Measurements from ENCODE around the gene IGHMBP2. TPM values are rescaled to one million over a fixed set of nuclear protein-coding genes. Genes with fewer than 3 reads are reported as not detected.

The IGHMBP2 gene
- total and polyA plus RNA-seq, 2 experiments from 2014 or later = 12.4 to 13.5 TPM

- Histone ChIP-seq H3K27me3 (no peaks in the 10 kb centered on the region), H3K36me3 (replicated peaks; ENCODE audit: insufficient read depth, low read depth) (no peaks in the 10 kb centered on the region), H3K4me3 (no peak overlapping the region), H2AFZ (no peak overlapping the region), H3K4me1 (ENCODE audit: insufficient read depth) (peaks cover 9% of the 10 kb centered on the region), H3K4me2 (no peak overlapping the region), H3K9me2 (replicated peaks; ENCODE audit: insufficient read depth) (no peaks in the 10 kb centered on the region), H4K20me1 (ENCODE audit: insufficient read depth, poor library complexity, severe bottlenecking) (no peaks in the 10 kb centered on the region), H3K9me3 (ENCODE audit: low read depth) (no peaks in the 10 kb centered on the region), H3K79me2 (no peaks in the 10 kb centered on the region), H3K27ac (peak overlapping the region; percentile 92)
- DNase-seq (ENCODE audit: low spot score) = no peak
- WGBS (ENCODE audit: low lambda C conversion rate, missing lambda C conversion rate) = 91% methylated on average over 16 of the region's 18 CpGs
- TF ChIP-seq EZH2 (IDR thresholded peaks at IDR 0.05; ENCODE audit: borderline replicate concordance) (no peak), CTCF (IDR thresholded peaks at IDR 0.05; ENCODE audit: poor library complexity) (no peak), EZH2phosphoT487 (IDR thresholded peaks at IDR 0.05; ENCODE audit: low read depth, severe bottlenecking, unreplicated experiment) (no peak)
Measured at GRCh38 chr11:68941324-68942094, 37.8 kb downstream of the IGHMBP2 start.

- no peak overlapping the region for H2AFZ ChIP-seq
Measured at GRCh38 chr11:68942095-68942620, 38.5 kb downstream of the IGHMBP2 start.

GRCh38 chr11:68942751-68943271, 39.1 kb downstream of the IGHMBP2 start:
- TF ChIP-seq EZH2 (IDR thresholded peaks at IDR 0.05; ENCODE audit: borderline replicate concordance) (no peak), CTCF (IDR thresholded peaks at IDR 0.05; ENCODE audit: poor library complexity) (no peak), EZH2phosphoT487 (IDR thresholded peaks at IDR 0.05; ENCODE audit: low read depth, severe bottlenecking, unreplicated experiment) (no peak)
- 81% methylated on average over 9 of the region's 9 CpGs for WGBS (ENCODE audit: low lambda C conversion rate, missing lambda C conversion rate)

More at GRCh38 chr11:68942095-68942620, 38.5 kb downstream of the IGHMBP2 start:
- Histone ChIP-seq H3K27ac (peak overlapping the region; percentile 92), H3K27me3 (no peaks in the 10 kb centered on the region), H4K20me1 (ENCODE audit: insufficient read depth, poor library complexity, severe bottlenecking) (no peaks in the 10 kb centered on the region), H3K79me2 (no peaks in the 10 kb centered on the region), H3K4me1 (ENCODE audit: insufficient read depth) (peaks cover 9% of the 10 kb centered on the region), H3K9me3 (ENCODE audit: low read depth) (no peaks in the 10 kb centered on the region), H3K4me3 (no peak overlapping the region), H3K36me3 (replicated peaks; ENCODE audit: insufficient read depth, low read depth) (no peaks in the 10 kb centered on the region), H3K9me2 (replicated peaks; ENCODE audit: insufficient read depth) (no peaks in the 10 kb centered on the region), H3K4me2 (no peak overlapping the region)
- 82% methylated on average over 11 of the region's 11 CpGs for whole genome bisulfite sequencing (ENCODE audit: low lambda C conversion rate, missing lambda C conversion rate)
- no peak for TF ChIP-seq EZH2 (IDR thresholded peaks at IDR 0.05; ENCODE audit: borderline replicate concordance)
- no peak for TF ChIP-seq EZH2phosphoT487 (IDR thresholded peaks at IDR 0.05; ENCODE audit: low read depth, severe bottlenecking, unreplicated experiment)
- TF ChIP-seq CTCF (IDR thresholded peaks at IDR 0.05; ENCODE audit: poor library complexity) = no peak
- no peak for DNase-seq (ENCODE audit: low spot score)

More at GRCh38 chr11:68942751-68943271, 39.1 kb downstream of the IGHMBP2 start:
- Histone ChIP-seq H3K36me3 (replicated peaks; ENCODE audit: insufficient read depth, low read depth) (no peaks in the 10 kb centered on the region), H3K4me2 (no peak overlapping the region), H3K27ac (peak overlapping the region; percentile 92), H3K79me2 (no peaks in the 10 kb centered on the region), H3K9me3 (ENCODE audit: low read depth) (no peaks in the 10 kb centered on the region), H3K9me2 (replicated peaks; ENCODE audit: insufficient read depth) (no peaks in the 10 kb centered on the region), H3K4me3 (no peak overlapping the region), H4K20me1 (ENCODE audit: insufficient read depth, poor library complexity, severe bottlenecking) (no peaks in the 10 kb centered on the region), H3K4me1 (ENCODE audit: insufficient read depth) (peaks cover 9% of the 10 kb centered on the region), H3K27me3 (no peaks in the 10 kb centered on the region), H2AFZ (no peak overlapping the region)
- peak; percentile 43 for DNase-seq (ENCODE audit: low spot score)
